ENCODE results near the gene ZFR. TPM values are rescaled to one million over a fixed set of nuclear protein-coding genes. Genes with fewer than 3 reads are reported as not detected.

Gene ZFR
- polyA plus RNA-seq, 1 of the 3 experiments (the other 2 are of a cell fraction): 24.6 TPM

- TF ChIP-seq MAX (IDR thresholded peaks at IDR 0.05; ENCODE audit: low read depth) (no peak), GATA2 (CRISPR knock-in tag; IDR thresholded peaks at IDR 0.05) (no peak), NFIC (IDR thresholded peaks at IDR 0.05; ENCODE audit: borderline replicate concordance) (no peak)
Observed at GRCh38 chr5:32405507-32405906, 39.0 kb downstream of the ZFR start (continued).

GRCh38 chr5:32403760-32404159, 40.8 kb downstream of the ZFR start:
- H3K79me2 ChIP-seq (ENCODE audit: insufficient read depth): peaks cover 27% of the 10 kb centered on the region
- H3K9me2 ChIP-seq: no peaks in the 10 kb centered on the region
- no peaks in the 10 kb centered on the region for H3K9me3 ChIP-seq
- H3K36me3 ChIP-seq (replicated peaks in 1 of 2; ENCODE audit: control insufficient read depth in 1 of 2, insufficient read depth in 2 of 2, low read length in 1 of 2): peaks cover 88 to 93% of the 10 kb centered on the region in 2 experiments
- peak overlapping the region in 1 of 2 experiments; percentile 9; a peak in 1 of 4 replicates for H3K27ac ChIP-seq (ENCODE audit: low read depth in 2 of 2, low read length in 1 of 2)
- H3K4me3 ChIP-seq (ENCODE audit: low read depth in 2 of 2, low read length in 1 of 2): no peak overlapping the region
- no peak overlapping the region for H3K9ac ChIP-seq
- H3K4me1 ChIP-seq (ENCODE audit: control insufficient read depth in 1 of 2, insufficient read depth in 2 of 2, low read depth in 1 of 2, low read length in 1 of 2): no peaks in the 10 kb centered on the region; a peak in 2 of 4 replicates
- CTCF ChIA-PET: interaction anchor here (1.6 kb wide), 1 partner anchor 171 kb away, joined by 4 read pairs; no protein-coding TSS in a partner anchor
- DNase-seq: no peak
- TF ChIP-seq EP300 (IDR thresholded peaks at IDR 0.05; ENCODE audit: borderline replicate concordance in 1 of 2, low read depth in 1 of 2, low read length in 1 of 2) (no peak), USF2 (IDR thresholded peaks at IDR 0.05; ENCODE audit: borderline replicate concordance, low read depth, low read length) (no peak), SIN3A (IDR thresholded peaks at IDR 0.05; ENCODE audit: borderline replicate concordance, low read depth, low read length) (no peak), TEAD4 (IDR thresholded peaks at IDR 0.05; ENCODE audit: borderline replicate concordance, insufficient read depth) (no peak), GABPA (IDR thresholded peaks at IDR 0.05; ENCODE audit: low read depth) (no peak), FOSL2 (IDR thresholded peaks at IDR 0.05; ENCODE audit: borderline replicate concordance, low read depth) (no peak), NRF1 (IDR thresholded peaks at IDR 0.05; ENCODE audit: low read depth, low read length) (no peak), RXRA (IDR thresholded peaks at IDR 0.05; ENCODE audit: borderline replicate concordance, low read depth) (no peak), ZBTB33 (IDR thresholded peaks at IDR 0.05; ENCODE audit: borderline replicate concordance, low read depth) (no peak), USF1 (IDR thresholded peaks at IDR 0.05; ENCODE audit: borderline replicate concordance, low read depth) (no peak), RCOR1 (IDR thresholded peaks at IDR 0.05; ENCODE audit: low read length) (no peak), ELF1 (IDR thresholded peaks at IDR 0.05) (no peak), CTCF (IDR thresholded peaks at IDR 0.05) (no peak)
- peaks cover 18% of the 10 kb centered on the region for H3F3A ChIP-seq (replicated peaks; ENCODE audit: insufficient read depth)
- H3K27me3 ChIP-seq (ENCODE audit: insufficient read depth): no peaks in the 10 kb centered on the region
- POLR2A ChIA-PET: no interaction called here
- H4K20me1 ChIP-seq (ENCODE audit: insufficient read depth): peaks cover 9% of the 10 kb centered on the region
- H2AFZ ChIP-seq (ENCODE audit: low read depth): no peak overlapping the region
- WGBS (ENCODE audit: low lambda C conversion rate): 79% methylated on average over 6 of the region's 6 CpGs
- H3K4me2 ChIP-seq: no peak overlapping the region
